Measurements from ENCODE around the gene PPDPF.
A peak's percentile ranks its signal among the peaks of the same experiment; 100 is the strongest.

The PPDPF gene

DNA sequence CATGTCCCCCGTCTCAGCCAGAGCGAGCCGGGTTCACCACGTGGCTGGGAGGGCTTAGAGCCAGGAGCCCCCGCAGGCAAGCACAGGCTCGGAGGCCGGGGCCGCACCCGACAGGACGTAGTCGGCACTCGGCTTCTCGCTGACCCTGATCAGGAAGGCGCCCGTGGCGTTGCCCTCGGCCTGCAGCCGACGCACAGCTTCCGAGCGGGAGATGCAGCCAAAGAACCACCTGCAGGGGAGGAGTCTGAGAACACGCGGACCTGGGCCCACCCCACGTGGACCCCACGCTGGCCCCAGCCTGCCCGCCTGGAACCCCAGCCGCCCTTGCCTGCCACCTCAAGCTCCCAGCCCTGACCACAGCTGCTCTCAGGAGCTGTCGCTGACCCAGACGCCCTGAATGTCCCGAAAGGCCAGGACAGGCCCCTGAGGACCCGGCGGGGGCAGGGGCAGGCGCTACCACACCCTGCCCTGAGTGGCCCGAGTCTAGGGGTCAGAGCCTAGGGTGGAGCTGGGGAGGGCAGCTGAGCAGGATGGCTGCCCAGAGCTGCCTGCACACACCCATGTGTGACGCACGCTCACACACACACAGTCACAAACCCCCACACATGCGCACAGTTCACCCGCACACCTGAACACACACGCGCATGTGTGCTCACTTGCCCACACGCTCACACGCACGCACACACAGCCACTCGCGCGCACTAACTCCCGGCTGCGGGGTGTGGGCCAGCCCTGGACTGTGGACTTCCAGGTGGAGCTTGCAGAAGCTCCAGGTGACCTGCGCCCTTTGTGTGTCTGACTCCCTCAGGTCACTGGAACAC lies 14.5 kb downstream of the PPDPF start:
- no peak overlapping the region for H3K4me3 ChIP-seq (ENCODE audit: low read length)
- peak; percentile 56 for DNase-seq (ENCODE audit: low read depth)
- TF ChIP-seq, protein P1, sequence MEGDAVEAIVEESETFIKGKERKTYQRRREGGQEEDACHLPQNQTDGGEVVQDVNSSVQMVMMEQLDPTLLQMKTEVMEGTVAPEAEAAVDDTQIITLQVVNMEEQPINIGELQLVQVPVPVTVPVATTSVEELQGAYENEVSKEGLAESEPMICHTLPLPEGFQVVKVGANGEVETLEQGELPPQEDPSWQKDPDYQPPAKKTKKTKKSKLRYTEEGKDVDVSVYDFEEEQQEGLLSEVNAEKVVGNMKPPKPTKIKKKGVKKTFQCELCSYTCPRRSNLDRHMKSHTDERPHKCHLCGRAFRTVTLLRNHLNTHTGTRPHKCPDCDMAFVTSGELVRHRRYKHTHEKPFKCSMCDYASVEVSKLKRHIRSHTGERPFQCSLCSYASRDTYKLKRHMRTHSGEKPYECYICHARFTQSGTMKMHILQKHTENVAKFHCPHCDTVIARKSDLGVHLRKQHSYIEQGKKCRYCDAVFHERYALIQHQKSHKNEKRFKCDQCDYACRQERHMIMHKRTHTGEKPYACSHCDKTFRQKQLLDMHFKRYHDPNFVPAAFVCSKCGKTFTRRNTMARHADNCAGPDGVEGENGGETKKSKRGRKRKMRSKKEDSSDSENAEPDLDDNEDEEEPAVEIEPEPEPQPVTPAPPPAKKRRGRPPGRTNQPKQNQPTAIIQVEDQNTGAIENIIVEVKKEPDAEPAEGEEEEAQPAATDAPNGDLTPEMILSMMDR (IDR thresholded peaks at IDR 0.05; ENCODE audit: insufficient read depth, low read depth, low read length, missing control alignments) = no peak

DNA sequence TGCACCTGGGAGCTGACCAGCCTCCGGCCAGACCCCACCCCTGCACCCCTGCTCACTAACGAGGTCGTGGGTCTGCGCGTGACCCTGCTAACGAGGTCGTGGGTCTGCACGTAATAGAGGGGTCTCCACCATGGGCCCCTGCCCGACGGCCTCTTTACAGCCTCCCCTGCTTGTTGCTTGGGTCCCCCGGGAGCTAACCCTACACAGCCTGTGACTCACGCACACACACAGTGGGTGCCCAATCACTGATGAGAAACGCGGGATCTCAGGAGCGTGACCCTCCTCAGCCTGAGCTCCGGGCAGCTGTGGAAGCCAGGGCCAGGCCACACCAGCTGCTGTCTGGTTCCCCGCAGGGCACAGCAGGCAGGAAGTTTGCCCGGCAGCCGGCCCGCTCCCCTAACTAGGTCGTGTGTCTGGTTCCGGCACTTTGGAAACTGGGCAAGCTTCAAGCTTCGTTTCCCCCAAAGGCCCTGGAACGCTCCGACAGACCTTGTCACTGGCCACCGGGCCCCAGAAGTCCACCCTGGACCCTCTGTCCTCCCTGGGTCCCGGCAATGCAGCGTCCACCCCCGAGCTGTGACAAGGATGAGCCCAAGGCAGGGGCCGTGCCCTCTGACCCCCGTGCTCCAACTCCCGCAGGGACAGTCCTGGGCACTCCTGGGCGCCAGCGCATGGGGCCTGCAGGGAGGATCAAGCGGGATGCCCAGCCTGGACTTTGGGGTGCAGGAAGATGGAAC lies 15.8 kb downstream of the PPDPF start:
- TF ChIP-seq, protein P1 (IDR thresholded peaks at IDR 0.05; ENCODE audit: insufficient read depth, low read depth, low read length, missing control alignments) = no peak
- peak; percentile 42 for DNase-seq (ENCODE audit: low read depth)
- H3K4me3 ChIP-seq (ENCODE audit: low read length) = peak overlapping the region; percentile 19

DNA sequence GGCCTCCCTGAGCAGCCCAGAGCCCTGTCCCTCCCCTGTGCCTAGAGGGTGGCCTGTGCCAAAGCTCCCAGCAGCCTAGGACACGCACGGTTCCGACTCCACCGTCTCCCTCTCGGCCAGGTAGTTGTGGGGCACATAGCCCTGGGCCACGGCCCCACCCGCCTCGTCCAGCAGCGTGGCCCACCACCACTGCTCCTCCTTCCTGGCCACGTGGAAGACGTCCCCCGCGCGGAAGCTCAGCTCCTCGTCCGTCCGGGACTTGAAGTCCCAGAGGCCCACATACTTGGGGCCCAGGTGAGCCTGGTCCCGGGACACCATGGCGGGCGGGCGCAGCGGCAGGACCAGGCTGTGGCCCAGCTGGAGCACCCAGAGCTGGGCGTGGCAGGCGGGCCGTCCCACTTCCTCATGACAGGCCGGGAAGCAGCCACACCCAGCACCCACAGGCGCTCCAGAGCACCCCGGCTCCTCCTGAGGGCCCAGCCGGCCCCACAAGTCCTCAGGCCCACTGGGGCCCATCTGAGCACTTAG lies 16.5 kb downstream of the PPDPF start, which contains the start of gene PTK6:
TSS of gene PTK6 (minus strand) at position 380 of the 528 bp plus-strand sequence. CDS start at position 318, 62 bp downstream.
- DNase-seq (ENCODE audit: low read depth) = peak; percentile 69
- H3K4me3 ChIP-seq (ENCODE audit: low read length) = peak within 1 kb of the TSS; percentile 24
- TF ChIP-seq, protein P1 (IDR thresholded peaks at IDR 0.05; ENCODE audit: insufficient read depth, low read depth, low read length, missing control alignments) = no peak

DNA sequence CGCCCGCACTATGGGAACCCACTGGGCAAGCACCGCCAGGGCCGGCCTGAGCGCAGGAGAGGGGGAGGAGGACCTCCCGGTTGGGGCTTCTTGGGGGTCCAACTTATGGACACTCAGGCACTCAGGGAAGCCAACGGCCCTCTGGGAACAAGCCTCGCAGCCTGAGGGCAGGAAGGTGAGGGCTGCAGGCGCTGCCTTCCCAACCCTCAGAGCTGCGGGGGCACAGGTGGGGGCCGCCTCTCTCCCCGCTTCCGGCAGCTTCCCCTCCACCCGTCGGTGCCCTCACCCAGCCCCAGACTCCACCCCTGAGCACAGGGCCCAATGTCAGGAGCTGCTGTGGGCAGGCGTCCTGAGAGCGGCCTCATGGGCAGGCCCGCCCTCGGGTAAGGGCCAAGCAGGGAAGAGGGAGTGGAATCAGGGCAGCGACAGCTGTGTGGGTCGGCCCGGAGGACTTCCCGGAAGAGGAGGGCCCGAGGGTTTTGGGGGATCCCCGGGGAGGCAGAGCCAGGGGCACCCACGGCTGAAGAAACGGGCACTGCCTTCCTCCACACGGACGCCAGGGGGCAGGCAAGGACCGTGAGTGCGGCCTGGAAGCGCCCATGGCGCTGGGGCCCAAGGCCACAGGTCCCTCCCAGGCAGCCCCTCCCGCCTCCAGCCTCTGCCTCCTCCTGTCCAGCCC lies 17.1 kb downstream of the PPDPF start:
- TF ChIP-seq, protein P1 (IDR thresholded peaks at IDR 0.05; ENCODE audit: insufficient read depth, low read depth, low read length, missing control alignments) = peak; percentile 81
- DNase-seq (ENCODE audit: low read depth) = peak; percentile 92
- peak overlapping the region; percentile 24 for H3K4me3 ChIP-seq (ENCODE audit: low read length)

DNA sequence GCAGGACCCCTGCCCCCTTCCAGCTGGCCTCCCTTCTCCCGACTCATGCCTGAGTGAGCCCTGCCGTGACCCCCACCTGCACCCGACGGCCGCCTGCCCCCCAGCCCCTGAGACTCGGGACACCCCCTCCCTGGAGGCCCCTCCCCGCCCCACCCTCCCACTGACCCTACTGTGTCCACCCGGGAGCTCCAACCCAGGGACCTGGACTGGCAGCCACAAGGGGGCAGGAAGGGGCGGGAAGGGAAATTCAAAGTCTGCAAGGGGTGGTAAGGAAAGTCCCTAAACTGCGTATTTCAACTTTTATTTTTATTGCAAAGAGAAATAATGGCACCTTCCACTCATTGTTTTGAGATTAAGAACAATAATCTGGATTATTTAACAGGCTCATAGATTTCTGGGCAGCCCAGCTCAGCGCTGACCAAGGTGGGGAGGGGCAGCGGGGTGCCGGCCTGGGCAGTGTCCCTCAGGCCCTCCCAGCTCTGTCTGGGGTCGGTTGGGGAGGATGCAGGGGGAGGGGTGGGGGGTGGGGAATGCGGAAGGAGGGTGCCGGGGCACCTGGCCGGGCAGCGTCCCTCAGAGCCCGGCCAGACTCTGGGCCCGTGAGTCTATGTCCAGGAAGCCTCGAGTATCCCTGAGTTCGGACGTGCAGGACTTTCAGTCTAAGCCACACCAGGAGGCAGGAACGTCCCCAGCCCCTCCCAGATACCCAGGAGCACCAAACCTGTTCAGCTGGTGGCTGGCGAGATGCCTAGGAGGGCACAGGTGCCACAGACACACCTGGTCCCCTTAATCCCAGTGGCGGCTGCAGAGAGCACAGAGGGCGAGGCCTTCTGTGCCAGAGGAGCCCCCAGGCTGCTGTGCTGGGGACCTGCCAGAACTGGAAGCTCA lies 17.9 kb downstream of the PPDPF start:
- TF ChIP-seq, protein P1 (IDR thresholded peaks at IDR 0.05; ENCODE audit: insufficient read depth, low read depth, low read length, missing control alignments) = no peak
- H3K4me3 ChIP-seq (ENCODE audit: low read length) = no peak overlapping the region
- DNase-seq (ENCODE audit: low read depth) = peak; percentile 75

DNA sequence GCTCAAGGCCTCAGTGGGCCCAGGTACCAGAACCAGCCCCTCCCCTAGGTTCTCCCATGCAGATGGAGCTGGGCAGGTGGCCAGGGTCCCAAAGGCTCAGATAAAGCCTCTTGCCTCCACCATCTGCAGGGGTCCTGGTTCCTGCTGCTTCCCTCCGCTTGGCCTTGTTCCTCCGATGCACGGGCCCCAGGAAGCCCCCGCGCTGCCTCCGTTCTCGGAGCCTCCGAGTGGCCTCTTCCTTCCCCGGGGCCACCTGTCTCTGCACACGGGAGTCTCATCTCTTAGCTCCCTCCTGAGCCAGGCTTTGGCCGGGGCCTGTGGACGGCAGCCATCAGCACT lies 18.5 kb downstream of the PPDPF start:
- no peak for DNase-seq (ENCODE audit: low read depth)
- H3K4me3 ChIP-seq (ENCODE audit: low read length) = no peak overlapping the region
- TF ChIP-seq, protein P1 (IDR thresholded peaks at IDR 0.05; ENCODE audit: insufficient read depth, low read depth, low read length, missing control alignments) = no peak

Measured in epithelial cell of esophagus (primary cell).